Subcutaneous adipose tissue (tissue), 4 donors: ENCODE data around the gene MACROH2A1. TPM values are rescaled to one million over a fixed set of nuclear protein-coding genes. Genes with fewer than 3 reads are reported as not detected.

Experiments used
- CTCF ChIP-seq: fragments of 450-650 bp; IDR thresholded peaks from one replicate; pipeline ENCODE4 v1.5.1; 2016; ENCODE audit warnings: low read depth, mild to moderate bottlenecking, control low read depth, antibody characterized with exemption, moderate library complexity
- total RNA-seq, 4 donors: library from RNA; depleted of rRNA; stranded (reverse); fragments of >200 nt; gene quantifications; one replicate each; pipeline ENCODE4 v1.1.0, GENCODE V29; 2016

The MACROH2A1 gene
- total RNA-seq, 4 donors from 2014 or later, result 207 to 426 (median 282) TPM

- TF ChIP-seq CTCF, result no peak
Measured at GRCh38 chr5:135345956-135346731, 52.9 kb downstream of the MACROH2A1 start.

- no peak for TF ChIP-seq CTCF
Measured at GRCh38 chr5:135344349-135344748, 54.7 kb downstream of the MACROH2A1 start.

GRCh38 chr5:135343413-135343812, 55.6 kb downstream of the MACROH2A1 start:
- no peak for TF ChIP-seq CTCF

GRCh38 chr5:135342551-135342875, 56.5 kb downstream of the MACROH2A1 start:
- TF ChIP-seq CTCF, result no peak

- no peak for TF ChIP-seq CTCF
Measured at GRCh38 chr5:135341696-135342550, 57.1 kb downstream of the MACROH2A1 start.

- TF ChIP-seq CTCF, result no peak
Measured at GRCh38 chr5:135341016-135341666, 57.9 kb downstream of the MACROH2A1 start.

GRCh38 chr5:135340568-135340967, 58.5 kb downstream of the MACROH2A1 start:
- TF ChIP-seq CTCF, result no peak
